Activated CD8-positive, alpha-beta T cell treated with anti-CD3 and anti-CD28 coated beads for 36 hours (primary cell): ENCODE data around the gene VEGFB. TPM values are rescaled to one million over a fixed set of nuclear protein-coding genes. Genes with fewer than 3 reads are reported as not detected.

Experiments used
- ATAC-seq: fragments of 200-7000 bp; cut with Tn5 transposase; one replicate; pipeline ENCODE4 v1.10.0; 2021; ENCODE audit warnings: mild to moderate bottlenecking, moderate library complexity
- CTCF ChIA-PET: fragments of 350-600 bp; sonication (Branson Sonifier 250); formaldehyde crosslinking; loops from one replicate; lab custom pipeline; 2021; ENCODE audit warnings: antibody characterized with exemption; lab: Charles Lee
- POLR2A ChIA-PET: fragments of 350-600 bp; sonication (Branson Sonifier 250); formaldehyde crosslinking; loops from one replicate; lab custom pipeline; 2021; ENCODE audit warnings: antibody characterized with exemption; lab: Charles Lee
- DNase-seq: peaks from one replicate; pipeline ENCODE4 v3.0.0-alpha.2; 2020
- H3K27ac Mint-ChIP-seq: one replicate; pipeline ENCODE4 v1.8.0; 2021; ENCODE audit warnings: mild to moderate bottlenecking, mixed read lengths
- H3K27me3 Mint-ChIP-seq: one replicate; pipeline ENCODE4 v1.8.0; 2021; ENCODE audit warnings: mixed read lengths
- H3K36me3 Mint-ChIP-seq: one replicate; pipeline ENCODE4 v1.8.0; 2021; ENCODE audit warnings: low read depth, mixed read lengths
- H3K4me1 Mint-ChIP-seq: one replicate; pipeline ENCODE4 v1.8.0; 2021; ENCODE audit warnings: low read depth, mixed read lengths
- H3K4me3 Mint-ChIP-seq: one replicate; pipeline ENCODE4 v1.8.0; 2021; ENCODE audit warnings: mild to moderate bottlenecking, moderate library complexity, mixed read lengths
- H3K9me3 Mint-ChIP-seq: one replicate; pipeline ENCODE4 v1.8.0; 2021; ENCODE audit warnings: mixed read lengths
- intact Hi-C: fragments of 100-400 bp; cut with micrococcal nuclease; formaldehyde crosslinking; loops from one replicate; pipeline ENCODE4 v1.10.0; 2022
- total RNA-seq, 2 experiments: library from RNA; stranded (reverse); gene quantifications; one replicate each; pipeline ENCODE4 v1.2.3, GENCODE V29; 2021
- TF ChIP-seq, protein P1 (sequence below): fragments of 200-600 bp; IDR thresholded peaks from one replicate; pipeline ENCODE4 v1.8.0; 2022; ENCODE audit warnings: antibody characterized with exemption, mild to moderate bottlenecking

VEGFB gene
- total RNA-seq, 2 experiments from 2014 or later, result 86.6 to 104 TPM

DNA sequence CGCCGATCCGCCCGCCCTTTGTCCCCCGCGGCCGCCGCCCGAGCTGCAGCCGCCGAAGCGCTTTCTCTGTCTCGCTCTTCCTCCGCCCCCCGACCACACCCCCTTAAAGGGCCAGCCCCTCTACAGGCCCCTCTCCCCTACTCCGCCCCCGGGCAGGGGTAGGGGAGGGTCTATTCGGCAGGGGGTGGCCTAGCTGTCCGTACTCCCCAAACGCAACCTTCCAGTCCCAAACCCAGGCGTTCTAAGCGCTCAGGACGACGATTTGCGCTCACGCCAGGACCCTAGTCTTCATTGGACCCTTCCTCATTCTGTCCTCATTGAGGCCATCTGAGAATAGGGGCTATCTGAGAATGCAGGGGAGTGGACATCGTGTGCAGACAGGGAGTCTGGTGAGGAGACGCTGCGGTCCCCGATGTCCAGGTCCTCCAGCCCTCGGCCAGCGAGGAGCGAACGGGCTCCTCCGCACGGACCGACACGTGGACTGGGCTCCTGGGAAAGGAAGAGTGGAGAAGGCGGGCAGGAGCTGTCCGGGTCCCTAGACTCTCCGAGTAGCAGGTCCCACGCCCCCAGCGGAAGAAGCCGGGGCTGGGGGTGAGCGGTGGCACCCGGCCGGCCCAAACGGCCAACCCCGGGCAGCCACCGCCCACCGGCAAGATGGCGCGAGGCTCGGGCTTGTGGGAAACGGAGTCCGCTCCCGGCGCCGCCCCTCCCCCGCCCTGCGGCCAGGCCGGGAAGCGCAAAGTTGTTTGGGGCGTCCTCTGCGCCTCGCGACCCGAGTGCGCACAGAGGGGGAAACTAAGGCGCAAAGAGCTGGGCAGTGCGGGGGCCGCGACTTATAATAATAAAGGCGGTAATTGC is 12.7 kb downstream of the VEGFB start, which contains the start of gene PPP1R14B:
PPP1R14B (minus strand) TSS at position 73 of the 858 bp plus-strand sequence. CDS start 270 bp downstream, outside the sequence.
- Mint-ChIP-seq H3K36me3 (peaks cover 28% of the 10 kb centered on the region), H3K27me3 (no peaks in the 10 kb centered on the region), H3K4me1 (peaks cover 33% of the 10 kb centered on the region), H3K27ac (peak within 1 kb of the TSS; percentile 93), H3K4me3 (peak within 1 kb of the TSS; percentile 94), H3K9me3 (no peaks in the 10 kb centered on the region)
- DNase-seq, result peak; percentile 89
- intact Hi-C loops, result loop anchor here (10.0 kb wide), 1 partner anchor 58 kb away; the partner anchor contains the start of genes CATSPERZ and ESRRA
- TF ChIP-seq, protein P1, sequence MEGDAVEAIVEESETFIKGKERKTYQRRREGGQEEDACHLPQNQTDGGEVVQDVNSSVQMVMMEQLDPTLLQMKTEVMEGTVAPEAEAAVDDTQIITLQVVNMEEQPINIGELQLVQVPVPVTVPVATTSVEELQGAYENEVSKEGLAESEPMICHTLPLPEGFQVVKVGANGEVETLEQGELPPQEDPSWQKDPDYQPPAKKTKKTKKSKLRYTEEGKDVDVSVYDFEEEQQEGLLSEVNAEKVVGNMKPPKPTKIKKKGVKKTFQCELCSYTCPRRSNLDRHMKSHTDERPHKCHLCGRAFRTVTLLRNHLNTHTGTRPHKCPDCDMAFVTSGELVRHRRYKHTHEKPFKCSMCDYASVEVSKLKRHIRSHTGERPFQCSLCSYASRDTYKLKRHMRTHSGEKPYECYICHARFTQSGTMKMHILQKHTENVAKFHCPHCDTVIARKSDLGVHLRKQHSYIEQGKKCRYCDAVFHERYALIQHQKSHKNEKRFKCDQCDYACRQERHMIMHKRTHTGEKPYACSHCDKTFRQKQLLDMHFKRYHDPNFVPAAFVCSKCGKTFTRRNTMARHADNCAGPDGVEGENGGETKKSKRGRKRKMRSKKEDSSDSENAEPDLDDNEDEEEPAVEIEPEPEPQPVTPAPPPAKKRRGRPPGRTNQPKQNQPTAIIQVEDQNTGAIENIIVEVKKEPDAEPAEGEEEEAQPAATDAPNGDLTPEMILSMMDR, result no peak
- ChIA-PET CTCF (interaction anchor here (0.9 to 4.6 kb wide), 6 partner anchors 13 to 70 kb away, joined by 3 to 35 read pairs (median 6); partner anchors contain the start of genes CATSPERZ, FERMT3, PRDX5 and TRMT112), POLR2A (interaction anchor here (1.2 to 10.0 kb wide), 7 partner anchors 8 to 58 kb away, joined by 4 to 132 read pairs (median 4); partner anchors contain the start of genes BAD and FERMT3)
- ATAC-seq, result peak; percentile 55

DNA sequence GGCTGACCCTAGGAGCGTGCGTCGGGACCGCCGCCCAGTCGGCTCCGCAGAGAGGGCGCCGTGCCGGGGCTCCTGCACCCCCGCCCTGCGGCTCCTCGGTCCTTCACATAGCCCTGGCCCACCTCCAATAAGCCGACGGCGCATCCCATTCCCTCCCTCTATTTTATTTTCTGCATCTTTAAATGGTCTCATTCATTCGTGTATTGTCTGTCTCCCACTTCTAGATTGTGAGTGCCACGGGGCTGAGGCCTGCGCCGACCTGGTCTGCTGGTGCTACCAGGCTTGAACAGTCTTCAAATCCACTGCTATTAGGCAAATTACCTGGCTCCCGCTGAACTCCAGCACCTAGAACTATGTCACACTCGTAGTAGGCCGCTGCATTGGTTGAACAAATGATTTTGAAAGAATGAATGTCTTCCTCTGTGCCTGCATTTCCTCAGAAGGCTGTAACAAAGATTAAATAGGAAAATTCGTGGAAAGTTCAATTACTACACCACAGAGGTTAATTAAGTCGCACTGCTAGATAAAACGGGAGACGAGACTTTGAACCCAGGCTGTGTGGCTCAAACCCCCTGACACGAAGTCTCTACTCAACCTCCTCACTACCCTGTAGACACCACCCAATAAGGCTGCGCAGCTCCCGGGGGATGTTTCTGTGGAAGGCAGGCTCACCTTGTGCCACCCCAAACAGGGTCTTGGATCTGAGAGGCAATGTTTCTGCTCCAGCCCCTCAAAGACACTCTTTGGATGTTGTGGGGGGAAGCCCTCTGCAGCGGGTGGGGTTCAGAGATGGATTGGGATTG is 13.5 kb downstream of the VEGFB start:
- Mint-ChIP-seq H3K36me3 (peaks cover 22% of the 10 kb centered on the region), H3K9me3 (no peaks in the 10 kb centered on the region), H3K27ac (no peak overlapping the region), H3K4me3 (peak overlapping the region; percentile 62), H3K4me1 (peaks cover 29% of the 10 kb centered on the region), H3K27me3 (no peaks in the 10 kb centered on the region)
- ChIA-PET CTCF (interaction anchor here (1.1 to 5.3 kb wide), 4 partner anchors 22 to 56 kb away, joined by 4 to 35 read pairs (median 7); partner anchors contain the start of genes CATSPERZ, NUDT22 and TRPT1), POLR2A (interaction anchor here (1.1 to 10.0 kb wide), 6 partner anchors 16 to 57 kb away, joined by 4 to 132 read pairs (median 4); partner anchors contain the start of genes BAD and FERMT3)
- intact Hi-C loops, result loop anchor here (10.0 kb wide), 1 partner anchor 57 kb away; the partner anchor contains the start of genes CATSPERZ and ESRRA
- ATAC-seq (no peak), DNase-seq (no peak)
- TF ChIP-seq, protein P1, result no peak

DNA sequence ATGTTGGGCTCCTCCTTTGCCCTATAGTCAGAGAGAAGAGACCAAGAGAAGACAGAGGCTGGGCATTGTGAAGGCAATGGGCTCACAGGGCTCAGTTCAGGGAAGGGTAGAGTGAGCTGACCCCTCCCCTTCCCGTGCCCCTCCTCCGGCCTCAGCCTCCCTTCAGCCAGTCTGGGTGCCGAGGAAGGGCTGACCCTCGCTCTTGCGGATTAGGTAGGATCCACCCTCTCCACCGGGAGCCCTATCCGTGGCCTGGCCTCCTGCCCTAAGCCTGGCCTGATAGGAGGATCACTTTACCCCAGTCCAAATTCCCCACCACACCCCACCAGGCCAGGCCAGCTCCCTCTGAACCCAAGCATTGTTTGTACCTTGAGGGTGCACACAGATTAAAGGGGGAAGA is 14.2 kb downstream of the VEGFB start:
- intact Hi-C loops, result loop anchor here (10.0 kb wide), 1 partner anchor 56 kb away; the partner anchor contains the start of genes CATSPERZ and ESRRA
- ChIA-PET POLR2A (interaction anchor here (0.8 to 10.0 kb wide), 4 partner anchors 17 to 55 kb away, joined by 4 to 132 read pairs (median 4); partner anchors contain the start of gene FERMT3), CTCF (interaction anchor here (1.1 to 5.3 kb wide), 3 partner anchors 22 to 55 kb away, joined by 4 to 35 read pairs (median 8); partner anchors contain the start of genes CATSPERZ, NUDT22 and TRPT1)
- Mint-ChIP-seq H3K4me3 (peak overlapping the region; percentile 3), H3K27ac (no peak overlapping the region), H3K9me3 (no peaks in the 10 kb centered on the region), H3K4me1 (peaks cover 23% of the 10 kb centered on the region), H3K36me3 (peaks cover 15% of the 10 kb centered on the region), H3K27me3 (no peaks in the 10 kb centered on the region)
- ATAC-seq, result no peak
- DNase-seq, result no peak
- TF ChIP-seq, protein P1, result no peak

DNA sequence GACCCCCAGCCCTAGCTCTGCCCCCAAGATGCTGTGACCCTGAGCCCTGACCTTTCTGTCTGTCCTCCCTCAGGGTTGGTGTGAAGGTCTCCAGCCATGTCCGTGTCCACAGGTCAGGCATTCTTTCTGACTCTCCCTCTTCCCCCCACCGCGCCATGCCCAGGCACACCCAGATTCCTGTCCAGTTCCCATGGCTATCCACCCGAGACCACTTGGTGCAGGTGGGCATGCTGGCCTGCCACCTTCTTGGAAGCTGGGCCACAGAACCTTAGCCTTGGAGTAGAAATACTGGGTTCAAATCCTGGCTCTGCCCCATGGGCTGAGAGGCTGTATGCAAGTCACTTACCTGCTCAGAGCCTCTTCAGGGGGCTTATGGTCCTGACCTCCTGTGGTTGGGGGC is 14.7 kb downstream of the VEGFB start:
- CTCF ChIA-PET, result interaction anchor here (0.9 to 5.3 kb wide), 6 partner anchors 23 to 55 kb away, joined by 3 to 42 read pairs (median 6); partner anchors contain the start of genes CATSPERZ, FERMT3, NUDT22 and TRPT1
- TF ChIP-seq, protein P1, result no peak
- Mint-ChIP-seq H3K4me1 (peaks cover 20% of the 10 kb centered on the region), H3K27me3 (no peaks in the 10 kb centered on the region), H3K4me3 (peak overlapping the region; percentile 3), H3K27ac (no peak overlapping the region), H3K9me3 (no peaks in the 10 kb centered on the region), H3K36me3 (peaks cover 12% of the 10 kb centered on the region)
- DNase-seq, result no peak
- no peak for ATAC-seq
- intact Hi-C loops, result loop anchor here (10.0 kb wide), 1 partner anchor 56 kb away; the partner anchor contains the start of genes CATSPERZ and ESRRA
- POLR2A ChIA-PET, result interaction anchor here (0.8 to 10.0 kb wide), 6 partner anchors 14 to 56 kb away, joined by 4 to 132 read pairs (median 4); partner anchors contain the start of gene FERMT3
